Measurements from ENCODE around the gene MEIS2. TPM values are rescaled to one million over a fixed set of nuclear protein-coding genes. Genes with fewer than 3 reads are reported as not detected.

Gene MEIS2
- total RNA-seq: 36.1 and 75.4 TPM in 2 replicates

GRCh38 chr15:37100109-37100965 is at the start of gene MEIS2:
TSS of gene MEIS2 (minus strand) at chr15:37100549. CDS start at chr15:37099466, 1,083 bp downstream.

Small RNA genes lying within 50 kb of the gene (small RNA-seq; reads per million reads assigned to genes)
- gene MIR8063 (not detected), gene RF00012 (0.23 reads per million), gene RF00019 (not detected)
